ENCODE data around the gene PNMA6A. TPM values are rescaled to one million over a fixed set of nuclear protein-coding genes. Genes with fewer than 3 reads are reported as not detected.
"Not testable (repeated sequence)": the region's sequence is repeated elsewhere in the genome, so short reads cannot be mapped to it uniquely, and the experiment has no call there.

The PNMA6A gene
- total and polyA plus RNA-seq, 10 of the 15 experiments (the other 5 are each of a cell fraction or from before 2014, with no cell fraction given): 0.03 to 0.23 (median 0.15) TPM; not detected in 7

DNA sequence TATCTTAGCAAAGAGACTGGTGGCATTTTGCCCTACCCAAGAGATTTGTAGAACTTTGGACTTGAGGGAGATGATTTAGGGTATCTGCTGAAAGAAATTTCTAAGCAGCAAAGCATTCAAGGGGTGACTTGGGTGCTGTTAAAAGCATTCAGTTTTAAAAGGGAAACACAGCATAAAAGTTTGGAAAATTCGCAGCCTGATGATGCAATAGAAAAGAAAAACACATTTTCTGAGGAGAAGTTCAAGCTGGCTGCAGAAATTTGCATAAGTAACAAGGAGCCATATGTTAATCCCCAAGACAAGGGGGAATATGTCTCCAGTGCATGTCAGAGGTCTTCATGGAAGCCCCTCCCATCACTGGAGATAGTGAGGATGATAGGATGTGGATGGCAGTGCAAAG lies 32.7 kb downstream of the PNMA6A start:
- POLR2A ChIA-PET; in situ Hi-C loops (cut with MboI); CTCF ChIA-PET; H3K36me3 ChIP-seq (ENCODE audit: control insufficient read depth in 2 of 2, insufficient read depth in 2 of 2, low read length in 1 of 2); FAIRE-seq; H3K9ac ChIP-seq (ENCODE audit: control insufficient read depth, insufficient read depth, low read length); H3K79me2 ChIP-seq (ENCODE audit: control insufficient read depth, insufficient read depth, low read length); H3K4me2 ChIP-seq (ENCODE audit: control insufficient read depth, insufficient read depth); H4K20me1 ChIP-seq (ENCODE audit: control insufficient read depth, insufficient read depth); H2AFZ ChIP-seq (ENCODE audit: control insufficient read depth, low read depth, low read length); intact Hi-C loops (cut with micrococcal nuclease; ENCODE audit: unreplicated experiment); H3K27ac ChIP-seq (ENCODE audit: control insufficient read depth, insufficient read depth); H3K4me3 ChIP-seq; DNase-seq (ENCODE audit: low read depth, low spot score); H3K27me3 ChIP-seq (replicated peaks in 1 of 2; ENCODE audit: control insufficient read depth in 2 of 2, insufficient read depth in 2 of 2, low read length in 1 of 2); H3K4me1 ChIP-seq (ENCODE audit: control insufficient read depth, insufficient read depth, low read length); ATAC-seq; SMC1A ChIA-PET (ENCODE audit: uncharacterized antibody, unreplicated experiment); RAD21 ChIA-PET (ENCODE audit: unreplicated experiment); H3K9me3 ChIP-seq (replicated peaks; ENCODE audit: control insufficient read depth, insufficient read depth, low read length); BruUV-seq (replicated peaks): not testable (repeated sequence)
- WGBS (ENCODE audit: insufficient coverage, insufficient replicate concordance, low lambda C conversion rate, missing lambda C conversion rate): 0% methylated on average over 1 of the region's 1 CpG

DNA sequence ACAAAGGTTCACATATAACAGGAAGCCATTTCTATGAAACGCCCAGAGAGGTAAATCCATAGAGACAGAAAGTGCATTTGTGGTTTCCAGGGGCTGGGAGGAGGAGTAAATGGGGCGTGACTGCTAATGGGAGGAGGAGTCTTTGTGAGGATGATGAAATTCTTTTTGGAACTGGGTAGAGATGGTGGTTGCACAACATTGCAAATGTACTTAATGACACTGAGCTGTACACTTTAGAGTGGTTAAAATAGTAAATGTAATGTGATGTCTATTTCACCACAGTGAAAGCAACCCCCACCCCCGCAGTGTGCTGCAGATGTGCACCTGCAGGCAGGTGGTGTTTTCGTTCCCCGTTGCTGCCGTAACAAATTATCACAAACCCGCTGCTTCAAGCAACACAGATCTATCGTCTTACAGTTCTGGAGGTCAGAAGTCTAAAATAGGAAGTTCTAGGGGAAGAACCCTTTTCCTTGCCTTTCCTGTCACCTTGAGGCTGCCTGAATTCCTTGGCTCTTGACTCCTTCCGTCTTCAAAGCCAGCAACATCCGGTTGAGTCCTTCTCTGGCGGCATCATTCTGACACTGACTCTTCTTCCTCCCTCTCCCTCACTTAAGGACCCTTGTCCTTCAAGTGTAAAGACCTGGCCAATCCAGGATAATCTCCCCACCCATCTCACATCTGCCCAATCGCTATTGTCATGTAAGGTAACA lies 34.0 kb downstream of the PNMA6A start:
- peak; percentile 81 for FAIRE-seq
- in situ Hi-C loops (cut with MboI); ATAC-seq; RAD21 ChIA-PET (ENCODE audit: unreplicated experiment); DNase-seq (ENCODE audit: low read depth, low spot score); H3K9me3 ChIP-seq (replicated peaks; ENCODE audit: control insufficient read depth, insufficient read depth, low read length); H2AFZ ChIP-seq (ENCODE audit: control insufficient read depth, low read depth, low read length); H3K9ac ChIP-seq (ENCODE audit: control insufficient read depth, insufficient read depth, low read length); POLR2A ChIA-PET; CTCF ChIA-PET; SMC1A ChIA-PET (ENCODE audit: uncharacterized antibody, unreplicated experiment); H3K79me2 ChIP-seq (ENCODE audit: control insufficient read depth, insufficient read depth, low read length); H3K36me3 ChIP-seq (ENCODE audit: control insufficient read depth in 2 of 2, insufficient read depth in 2 of 2, low read length in 1 of 2); H3K27me3 ChIP-seq (replicated peaks in 1 of 2; ENCODE audit: control insufficient read depth in 2 of 2, insufficient read depth in 2 of 2, low read length in 1 of 2); H3K4me3 ChIP-seq; H3K4me1 ChIP-seq (ENCODE audit: control insufficient read depth, insufficient read depth, low read length); BruUV-seq (replicated peaks); H4K20me1 ChIP-seq (ENCODE audit: control insufficient read depth, insufficient read depth); H3K27ac ChIP-seq (ENCODE audit: control insufficient read depth, insufficient read depth); intact Hi-C loops (cut with micrococcal nuclease; ENCODE audit: unreplicated experiment); H3K4me2 ChIP-seq (ENCODE audit: control insufficient read depth, insufficient read depth): not testable (repeated sequence)
- 0% methylated on average over 1 of the region's 12 CpGs for WGBS (ENCODE audit: insufficient coverage, insufficient replicate concordance, low lambda C conversion rate, missing lambda C conversion rate)

- SMC1A ChIA-PET (ENCODE audit: uncharacterized antibody, unreplicated experiment); CTCF ChIA-PET; POLR2A ChIA-PET; H3K9me3 ChIP-seq (replicated peaks; ENCODE audit: control insufficient read depth, insufficient read depth, low read length); H3K79me2 ChIP-seq (ENCODE audit: control insufficient read depth, insufficient read depth, low read length); H4K20me1 ChIP-seq (ENCODE audit: control insufficient read depth, insufficient read depth); H3K9ac ChIP-seq (ENCODE audit: control insufficient read depth, insufficient read depth, low read length); RAD21 ChIA-PET (ENCODE audit: unreplicated experiment); H3K4me2 ChIP-seq (ENCODE audit: control insufficient read depth, insufficient read depth); H3K36me3 ChIP-seq (ENCODE audit: control insufficient read depth in 2 of 2, insufficient read depth in 2 of 2, low read length in 1 of 2); H3K27ac ChIP-seq (ENCODE audit: control insufficient read depth, insufficient read depth); H3K4me3 ChIP-seq; in situ Hi-C loops (cut with MboI); DNase-seq (ENCODE audit: low read depth, low spot score); H3K27me3 ChIP-seq (replicated peaks in 1 of 2; ENCODE audit: control insufficient read depth in 2 of 2, insufficient read depth in 2 of 2, low read length in 1 of 2); H2AFZ ChIP-seq (ENCODE audit: control insufficient read depth, low read depth, low read length); ATAC-seq; H3K4me1 ChIP-seq (ENCODE audit: control insufficient read depth, insufficient read depth, low read length); intact Hi-C loops (cut with micrococcal nuclease; ENCODE audit: unreplicated experiment); FAIRE-seq; BruUV-seq (replicated peaks): not testable (repeated sequence)
- whole genome bisulfite sequencing (ENCODE audit: insufficient coverage, insufficient replicate concordance, low lambda C conversion rate, missing lambda C conversion rate): no CpG with 5 or more reads among the region's 2 CpGs
These were observed 38.5 kb downstream of the PNMA6A start for GRCh38 chrX:153110735-153111134.

- ATAC-seq; H3K27ac ChIP-seq (ENCODE audit: control insufficient read depth, insufficient read depth); DNase-seq (ENCODE audit: low read depth, low spot score); H3K4me1 ChIP-seq (ENCODE audit: control insufficient read depth, insufficient read depth, low read length); H3K36me3 ChIP-seq (ENCODE audit: control insufficient read depth in 2 of 2, insufficient read depth in 2 of 2, low read length in 1 of 2); H2AFZ ChIP-seq (ENCODE audit: control insufficient read depth, low read depth, low read length); RAD21 ChIA-PET (ENCODE audit: unreplicated experiment); H4K20me1 ChIP-seq (ENCODE audit: control insufficient read depth, insufficient read depth); H3K79me2 ChIP-seq (ENCODE audit: control insufficient read depth, insufficient read depth, low read length); FAIRE-seq; POLR2A ChIA-PET; H3K9me3 ChIP-seq (replicated peaks; ENCODE audit: control insufficient read depth, insufficient read depth, low read length); H3K4me3 ChIP-seq; H3K9ac ChIP-seq (ENCODE audit: control insufficient read depth, insufficient read depth, low read length); CTCF ChIA-PET; SMC1A ChIA-PET (ENCODE audit: uncharacterized antibody, unreplicated experiment); H3K4me2 ChIP-seq (ENCODE audit: control insufficient read depth, insufficient read depth); BruUV-seq (replicated peaks); H3K27me3 ChIP-seq (replicated peaks in 1 of 2; ENCODE audit: control insufficient read depth in 2 of 2, insufficient read depth in 2 of 2, low read length in 1 of 2); intact Hi-C loops (cut with micrococcal nuclease; ENCODE audit: unreplicated experiment); in situ Hi-C loops (cut with MboI): not testable (repeated sequence)
- no CpG with 5 or more reads among the region's 9 CpGs for WGBS (ENCODE audit: insufficient coverage, insufficient replicate concordance, low lambda C conversion rate, missing lambda C conversion rate)
These were observed 41.6 kb downstream of the PNMA6A start for GRCh38 chrX:153113851-153114250.

All from GM12878 (cell line).